SK-N-MC (cell line): ENCODE results near the gene CPTP.

Experiments used
- EZH2 ChIP-seq: fragments of 200-600 bp; sonication (generic); IDR thresholded peaks from one replicate; pipeline ENCODE4 v1.6.1; 2017; ENCODE audit warnings: antibody characterized with exemption
- POLR2AphosphoS5 ChIP-seq: IDR thresholded peaks from 2 replicates; pipeline ENCODE4 v1.6.1; 2012; ENCODE audit warnings: mild to moderate bottlenecking, low read depth, low read length, borderline replicate concordance

GRCh38 chr1:1370771-1371300 is 46.2 kb downstream of the CPTP start:
- TF ChIP-seq POLR2AphosphoS5 (no peak), EZH2 (no peak)
